Endothelial cell of umbilical vein (primary cell): ENCODE data around the gene FEM1C. TPM values are rescaled to one million over a fixed set of nuclear protein-coding genes. Genes with fewer than 3 reads are reported as not detected.

Experiments used
- BruUV-seq: library from RNA; stranded (reverse); fragments of 400-500 nt; replicated peaks from 2 replicates; lab custom pipeline; 2021; lab: Mats Ljungman, UMichigan
- CTCF ChIA-PET: fragments of 300-600, 350-600 bp; sonication (Branson Sonifier 250); formaldehyde crosslinking; loops from one replicate; lab custom pipeline; 2021; ENCODE audit warnings: antibody characterized with exemption, inconsistent platforms; lab: Charles Lee
- POLR2A ChIA-PET: fragments of 300-600, 350-600 bp; sonication (Branson Sonifier 250); formaldehyde crosslinking; loops from one replicate; lab custom pipeline; 2021; ENCODE audit warnings: antibody characterized with exemption, inconsistent platforms; lab: Charles Lee
- DNase-seq: peaks from one replicate; pipeline ENCODE4 v3.0.0-alpha.2; 2011; ENCODE audit warnings: low read depth, low spot score
- FAIRE-seq: peaks from 2 replicates; lab custom pipeline; 2011; peaks lifted over from hg19 to GRCh38; lab: Jason Lieb, UNC
- H2AFZ ChIP-seq: 2 replicates; pipeline ENCODE4 v1.6.0; 2012; ENCODE audit warnings: low read depth, low read length, control low read depth, inconsistent platforms
- H3K27ac ChIP-seq: 2 replicates; pipeline ENCODE4 v1.5.1; 2011; ENCODE audit warnings: low read depth, mild to moderate bottlenecking, control low read depth, low read length, moderate library complexity; ENCODE audit not compliant: insufficient read depth
- H3K27me3 ChIP-seq, 2 experiments: 2 replicates each; pipeline versions ENCODE4 v1.6.0 to v1.6.1; 2011; ENCODE audit warnings: low read length in 2 of 2, mixed read lengths in 1 of 2; ENCODE audit not compliant: control insufficient read depth in 2 of 2, insufficient read depth in 2 of 2
- H3K36me3 ChIP-seq, 2 experiments: 2 replicates in 1 of 2; 3 replicates in 1 of 2; pipeline ENCODE4 v1.5.1; 2011; ENCODE audit warnings: low read length in 2 of 2, mild to moderate bottlenecking in 1 of 2, moderate library complexity in 1 of 2; ENCODE audit not compliant: control insufficient read depth in 2 of 2, insufficient read depth in 2 of 2; ENCODE audit errors: extremely low read depth in 1 of 2
- H3K4me1 ChIP-seq: 3 replicates; pipeline ENCODE4 v1.5.1; 2011; ENCODE audit warnings: mild to moderate bottlenecking, low read length; ENCODE audit not compliant: control insufficient read depth, insufficient read depth; ENCODE audit errors: extremely low read depth
- H3K4me2 ChIP-seq: 2 replicates; pipeline ENCODE4 v1.6.1; 2011; ENCODE audit warnings: low read length, control low read depth, mixed read lengths; ENCODE audit not compliant: insufficient read depth
- H3K4me3 ChIP-seq, 3 experiments: fragments of 200-600 bp in 1 of 3; sonication (generic), shearing (Covaris generic) in 1 of 3; replicated peaks in 1 of 3; 2 replicates each; pipeline ENCODE4 v1.5.1; 2011 to 2016; ENCODE audit warnings: control low read depth in 3 of 3, low read length in 3 of 3, mild to moderate bottlenecking in 2 of 3, inconsistent platforms in 1 of 3, low read depth in 1 of 3, moderate library complexity in 1 of 3; ENCODE audit not compliant: insufficient read depth in 1 of 3
- H3K79me2 ChIP-seq: 2 replicates; pipeline ENCODE4 v1.6.0; 2012; ENCODE audit warnings: low read length, inconsistent platforms; ENCODE audit not compliant: control insufficient read depth, insufficient read depth
- H3K9ac ChIP-seq: replicated peaks from 2 replicates; pipeline ENCODE3; 2011; ENCODE audit warnings: low read length, control low read depth; ENCODE audit not compliant: insufficient read depth; ENCODE audit errors: extremely low read depth
- H3K9me1 ChIP-seq: replicated peaks from 3 replicates; pipeline ENCODE4 v1.6.0; 2011; ENCODE audit warnings: mild to moderate bottlenecking, low read length; ENCODE audit not compliant: control insufficient read depth, insufficient read depth; ENCODE audit errors: extremely low read depth
- H3K9me3 ChIP-seq: replicated peaks from 2 replicates; pipeline ENCODE4 v1.5.1; 2012; ENCODE audit warnings: low read length, inconsistent platforms; ENCODE audit not compliant: control insufficient read depth, insufficient read depth
- H4K20me1 ChIP-seq: replicated peaks from 2 replicates; pipeline ENCODE3; 2011; ENCODE audit warnings: mild to moderate bottlenecking, low read length; ENCODE audit not compliant: control insufficient read depth, insufficient read depth; ENCODE audit errors: extremely low read depth
- EZH2 ChIP-seq: IDR thresholded peaks from 2 replicates; pipeline ENCODE4 v1.6.1; 2012; ENCODE audit warnings: borderline replicate concordance, low read depth, mild to moderate bottlenecking, moderate library complexity, low read length, inconsistent platforms; ENCODE audit not compliant: severe bottlenecking
- FOS ChIP-seq: IDR thresholded peaks from 2 replicates; pipeline ENCODE4 v1.6.1; 2011; ENCODE audit warnings: mild to moderate bottlenecking, low read length, moderate library complexity, borderline replicate concordance; ENCODE audit not compliant: insufficient read depth
- GATA2 ChIP-seq: IDR thresholded peaks from 2 replicates; pipeline ENCODE4 v1.7.0; 2011; ENCODE audit warnings: low read depth, mild to moderate bottlenecking, moderate library complexity, mixed read lengths, low read length; ENCODE audit not compliant: insufficient read length, insufficient read depth
- JUN ChIP-seq: IDR thresholded peaks from 2 replicates; pipeline ENCODE4 v1.6.1; 2011; ENCODE audit warnings: borderline replicate concordance, low read depth; ENCODE audit not compliant: insufficient read length, insufficient read depth
- MYC ChIP-seq: IDR thresholded peaks from one replicate; pipeline ENCODE4 v1.6.1; 2011; ENCODE audit warnings: mild to moderate bottlenecking, low read depth, low read length
- POLR2A ChIP-seq: IDR thresholded peaks from 2 replicates; pipeline ENCODE4 v1.6.1; 2012; ENCODE audit warnings: low read depth, mild to moderate bottlenecking, control low read depth, low read length
- POLR2AphosphoS5 ChIP-seq: IDR thresholded peaks from 2 replicates; pipeline ENCODE4 v1.6.1; 2012; ENCODE audit warnings: low read depth, mild to moderate bottlenecking, control low read depth, low read length, moderate library complexity; ENCODE audit not compliant: insufficient read depth
- dilution Hi-C: fragments of 300-500 bp; cut with MboI; formaldehyde crosslinking; loops from one replicate; pipeline ENCODE4 v1.15.0; 2019; ENCODE audit warnings: low sequenced_read_pairs; ENCODE audit not compliant: extremely low pct_ligation_motif_present
- intact Hi-C: fragments of 100-400 bp; cut with micrococcal nuclease; formaldehyde crosslinking; loops from one replicate; pipeline ENCODE4 v1.10.0; 2022
- polyA plus RNA-seq, 4 experiments: library from polyadenylated mRNA; depleted of rRNA in 3 of 4; stranded (reverse) in 3 of 4; unstranded in 1 of 4; fragments of >200 nt; gene quantifications; 2 replicates each; pipeline versions ENCODE4 v1.2.1 to v1.2.3, GENCODE V29; 2011 to 2012; ENCODE audit warnings: missing spikeins in 1 of 4
- total RNA-seq: library from RNA; stranded (reverse); gene quantifications from 2 replicates; pipeline ENCODE4 v1.2.3, GENCODE V29; 2021
- TF ChIP-seq, protein P1 (sequence below): IDR thresholded peaks from 2 replicates; pipeline ENCODE4 v1.6.1; 2011; ENCODE audit not compliant: insufficient read depth, insufficient read length
- TF ChIP-seq, protein P2 (sequence below), 2 donors: IDR thresholded peaks; 1 replicate in 1 of 2; 2 replicates in 1 of 2; pipeline ENCODE4 v1.5.1; 2011; ENCODE audit warnings: low read length in 2 of 2, mild to moderate bottlenecking in 2 of 2, moderate library complexity in 2 of 2, control low read depth in 1 of 2, inconsistent platforms in 1 of 2, low read depth in 1 of 2; ENCODE audit not compliant: insufficient read depth in 1 of 2; ENCODE audit errors: extremely low read depth in 1 of 2

FEM1C gene
- total and polyA plus RNA-seq, 2 donors (not counting 3 experiments of a cell fraction or from before 2014, with no cell fraction given) = 6.2 to 16.0 TPM

DNA sequence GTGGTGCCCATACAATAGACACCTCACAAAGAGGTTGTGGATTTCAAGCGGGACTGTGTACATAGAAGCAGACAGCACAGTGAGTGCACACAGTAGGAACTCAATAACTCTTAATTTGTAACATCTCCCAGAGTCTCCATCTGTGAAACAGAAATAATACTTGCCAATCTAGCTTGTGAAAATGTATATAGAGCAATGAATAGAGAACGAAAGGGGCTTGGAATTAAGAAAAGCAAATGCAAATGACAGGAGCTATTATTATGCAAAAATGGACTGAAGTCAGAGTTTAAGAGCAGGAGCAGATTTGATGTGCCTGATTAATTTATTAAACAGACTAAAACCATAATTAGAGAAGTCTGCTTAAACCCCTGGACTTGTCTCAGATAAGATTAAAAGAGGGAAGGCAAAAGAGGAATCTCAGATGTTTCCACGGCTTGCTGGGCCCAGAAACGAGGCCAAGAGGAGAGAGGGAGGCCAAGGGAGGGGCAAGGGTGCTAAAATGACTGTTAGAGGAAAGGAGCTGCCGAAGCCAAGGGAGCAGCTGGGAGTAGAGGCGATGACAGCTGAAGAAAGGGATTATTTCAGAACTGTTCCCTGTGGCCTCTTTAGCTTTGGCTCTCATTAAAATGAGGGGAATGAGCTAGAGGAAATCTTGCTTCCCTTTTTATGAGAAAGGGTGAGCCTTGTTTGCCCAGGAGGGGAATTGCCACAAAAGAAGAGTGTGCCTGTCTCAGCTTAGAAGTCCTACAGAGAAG, 72.1 kb downstream of the FEM1C start:
- Histone ChIP-seq H3K4me1 (no peaks in the 10 kb centered on the region), H2AFZ (no peak overlapping the region)

More for the DNA sequence above, 72.1 kb downstream of the FEM1C start:
- Histone ChIP-seq H3K79me2 (no peaks in the 10 kb centered on the region), H3K9me3 (no peaks in the 10 kb centered on the region), H3K9ac (no peak overlapping the region), H3K27me3 (no peaks in the 10 kb centered on the region), H3K36me3 (no peaks in the 10 kb centered on the region), H3K4me3 (no peak overlapping the region), H3K9me1 (no peaks in the 10 kb centered on the region), H3K27ac (no peak overlapping the region), H3K4me2 (no peak overlapping the region), H4K20me1 (no peaks in the 10 kb centered on the region)
- DNase-seq = no peak
- ChIA-PET POLR2A (no interaction called here), CTCF (interaction anchor here (1.0 kb wide), 1 partner anchor 29 kb away, joined by 3 read pairs; no protein-coding TSS in a partner anchor)
- intact Hi-C loops = no loop called here
- no peak for FAIRE-seq
- BruUV-seq = no TSS peak
- dilution Hi-C loops = no loop called here
- TF ChIP-seq GATA2 (no peak), EZH2 (no peak), JUN (no peak), FOS (no peak), MYC (no peak), POLR2AphosphoS5 (no peak), POLR2A (no peak)
- TF ChIP-seq, protein P1, sequence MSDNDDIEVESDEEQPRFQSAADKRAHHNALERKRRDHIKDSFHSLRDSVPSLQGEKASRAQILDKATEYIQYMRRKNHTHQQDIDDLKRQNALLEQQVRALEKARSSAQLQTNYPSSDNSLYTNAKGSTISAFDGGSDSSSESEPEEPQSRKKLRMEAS = no peak
- TF ChIP-seq, protein P2, sequence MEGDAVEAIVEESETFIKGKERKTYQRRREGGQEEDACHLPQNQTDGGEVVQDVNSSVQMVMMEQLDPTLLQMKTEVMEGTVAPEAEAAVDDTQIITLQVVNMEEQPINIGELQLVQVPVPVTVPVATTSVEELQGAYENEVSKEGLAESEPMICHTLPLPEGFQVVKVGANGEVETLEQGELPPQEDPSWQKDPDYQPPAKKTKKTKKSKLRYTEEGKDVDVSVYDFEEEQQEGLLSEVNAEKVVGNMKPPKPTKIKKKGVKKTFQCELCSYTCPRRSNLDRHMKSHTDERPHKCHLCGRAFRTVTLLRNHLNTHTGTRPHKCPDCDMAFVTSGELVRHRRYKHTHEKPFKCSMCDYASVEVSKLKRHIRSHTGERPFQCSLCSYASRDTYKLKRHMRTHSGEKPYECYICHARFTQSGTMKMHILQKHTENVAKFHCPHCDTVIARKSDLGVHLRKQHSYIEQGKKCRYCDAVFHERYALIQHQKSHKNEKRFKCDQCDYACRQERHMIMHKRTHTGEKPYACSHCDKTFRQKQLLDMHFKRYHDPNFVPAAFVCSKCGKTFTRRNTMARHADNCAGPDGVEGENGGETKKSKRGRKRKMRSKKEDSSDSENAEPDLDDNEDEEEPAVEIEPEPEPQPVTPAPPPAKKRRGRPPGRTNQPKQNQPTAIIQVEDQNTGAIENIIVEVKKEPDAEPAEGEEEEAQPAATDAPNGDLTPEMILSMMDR (IDR thresholded peaks at IDR 0.05; ENCODE audit: extremely low read depth in 1 of 2, insufficient read depth in 1 of 2, low read depth in 1 of 2, low read length in 2 of 2) = no peak
